ENCODE results near the gene KIF4A.
"Not testable (repeated sequence)": the region's sequence is repeated elsewhere in the genome, so short reads cannot be mapped to it uniquely, and the experiment has no call there.

KIF4A gene

GRCh38 chrX:70289793-70290770 lies at the start of gene KIF4A, which contains the start of gene PDZD11:
TSS of gene KIF4A (plus strand) at chrX:70290104. CDS start at chrX:70290459, 355 bp downstream.
TSS of gene PDZD11 (minus strand) at chrX:70289927. CDS start at chrX:70289341, 586 bp downstream.
- DNase-seq, result peak; percentile 70

GRCh38 chrX:70240751-70241150 lies 49.2 kb upstream of the KIF4A start:
- no peak for DNase-seq

GRCh38 chrX:70241501-70241900 lies 48.4 kb upstream of the KIF4A start:
- no peak for DNase-seq

GRCh38 chrX:70243601-70244000 lies 46.3 kb upstream of the KIF4A start:
- DNase-seq, result not testable (repeated sequence)

GRCh38 chrX:70244881-70245280 lies 45.0 kb upstream of the KIF4A start:
- no peak for DNase-seq

GRCh38 chrX:70247252-70247651 lies 42.7 kb upstream of the KIF4A start:
- DNase-seq, result no peak

GRCh38 chrX:70252491-70252890 lies 37.4 kb upstream of the KIF4A start:
- DNase-seq, result no peak

- DNase-seq, result no peak
These were observed 36.4 kb upstream of the KIF4A start for GRCh38 chrX:70253377-70254062.

GRCh38 chrX:70254063-70254400 lies 35.9 kb upstream of the KIF4A start:
- DNase-seq, result no peak

- no peak for DNase-seq
These were observed 35.0 kb upstream of the KIF4A start for GRCh38 chrX:70254909-70255308.

GRCh38 chrX:70255452-70255851 lies 34.5 kb upstream of the KIF4A start:
- DNase-seq, result no peak

- no peak for DNase-seq
These were observed 32.2 kb upstream of the KIF4A start for GRCh38 chrX:70257423-70258288.

GRCh38 chrX:70260104-70260503 lies 29.8 kb upstream of the KIF4A start, which contains the start of gene P2RY4:
TSS of gene P2RY4 (minus strand) at chrX:70260204. CDS start at chrX:70259624, 580 bp downstream.
- no peak for DNase-seq

- no peak for DNase-seq
These were observed 26.8 kb upstream of the KIF4A start for GRCh38 chrX:70262952-70263567.

GRCh38 chrX:70264784-70265183 lies 25.1 kb upstream of the KIF4A start:
- no peak for DNase-seq

- DNase-seq, result no peak
These were observed 21.9 kb upstream of the KIF4A start, which contains the start of gene ARR3 for GRCh38 chrX:70268034-70268433. TSS of gene ARR3 (plus strand) at chrX:70268334. CDS start at chrX:70269386, 1,052 bp downstream.

- DNase-seq, result not testable (repeated sequence)
These were observed 15.9 kb upstream of the KIF4A start for GRCh38 chrX:70274029-70274428.

GRCh38 chrX:70279081-70279480 lies 10.8 kb upstream of the KIF4A start:
- DNase-seq, result no peak

GRCh38 chrX:70280573-70280972 lies 9.3 kb upstream of the KIF4A start:
- no peak for DNase-seq

- DNase-seq, result no peak
These were observed 8.0 kb upstream of the KIF4A start, which contains the start of gene RAB41 for GRCh38 chrX:70281951-70282350. TSS of gene RAB41 (plus strand) at chrX:70282172. CDS start at chrX:70282218, 46 bp downstream.

GRCh38 chrX:70289168-70289792 lies 624 bp upstream of the KIF4A start:
- no peak for DNase-seq

GRCh38 chrX:70292788-70293187 lies 2.9 kb downstream of the KIF4A start:
- no peak for DNase-seq

Measured in NCI-H774 (cell line).